NT2/D1 (cell line): Measurements from ENCODE around the gene FCSK.
"Not testable (repeated sequence)": the region's sequence is repeated elsewhere in the genome, so short reads cannot be mapped to it uniquely, and the experiment has no call there.

Source experiments
- DNase-seq: peaks from one replicate; pipeline ENCODE4 v3.0.0-alpha.2; 2011; ENCODE audit warnings: low read depth, low spot score
- H3K27me3 ChIP-seq: 2 replicates; pipeline ENCODE4 v1.6.0; 2011; ENCODE audit warnings: mild to moderate bottlenecking; ENCODE audit not compliant: insufficient read length, insufficient read depth
- H3K36me3 ChIP-seq: 2 replicates; pipeline ENCODE4 v1.6.1; 2011; ENCODE audit warnings: mild to moderate bottlenecking, low read length, mixed read lengths; ENCODE audit not compliant: insufficient read depth, insufficient read length
- H3K4me1 ChIP-seq: 2 replicates; pipeline ENCODE4 v1.5.1; 2011; ENCODE audit not compliant: insufficient read depth, insufficient read length
- H3K4me3 ChIP-seq: 2 replicates; pipeline ENCODE4 v1.5.1; 2011; ENCODE audit warnings: low read depth; ENCODE audit not compliant: insufficient read length
- H3K9ac ChIP-seq: 2 replicates; pipeline ENCODE4 v1.6.0; 2011; ENCODE audit warnings: low read depth; ENCODE audit not compliant: insufficient read length
- H3K9me3 ChIP-seq: 2 replicates; pipeline ENCODE4 v1.5.1; 2011; ENCODE audit warnings: mild to moderate bottlenecking, low read length; ENCODE audit not compliant: insufficient read depth
- SUZ12 ChIP-seq: IDR thresholded peaks from 2 replicates; pipeline ENCODE4 v1.6.1; 2011; ENCODE audit not compliant: insufficient read length, insufficient read depth; ENCODE audit errors: extremely low read depth
- YY1 ChIP-seq: IDR thresholded peaks from 2 replicates; pipeline ENCODE4 v1.6.1; 2011; ENCODE audit not compliant: insufficient read length, insufficient read depth
- ZNF274 ChIP-seq: IDR thresholded peaks from 2 replicates; pipeline ENCODE4 v1.6.1; 2011; ENCODE audit warnings: mild to moderate bottlenecking, low read depth, low read length

FCSK gene

GRCh38 chr16:70438969-70439862 is 15.2 kb upstream of the FCSK start, which contains the start of gene ST3GAL2:
ST3GAL2 (minus strand) TSS chr16:70439100; CDS start chr16:70398530, 40,570 bp downstream.
- Histone ChIP-seq H3K4me3 (peak within 1 kb of the TSS; percentile 90), H3K9ac (peak within 1 kb of the TSS; percentile 99), H3K4me1 (peaks cover 8% of the 10 kb centered on the region), H3K27me3 (no peaks in the 10 kb centered on the region), H3K9me3 (no peaks in the 10 kb centered on the region), H3K36me3 (peaks cover 10% of the 10 kb centered on the region)
- TF ChIP-seq ZNF274 = no peak
- no peak for TF ChIP-seq SUZ12
- no peak for TF ChIP-seq YY1
- DNase-seq = peak; percentile 95

GRCh38 chr16:70440009-70440692 is 14.2 kb upstream of the FCSK start:
- no peaks in the 10 kb centered on the region for H3K4me1 ChIP-seq
- no peaks in the 10 kb centered on the region for H3K9me3 ChIP-seq
- TF ChIP-seq YY1 (no peak), ZNF274 (no peak), SUZ12 (no peak)
- no peaks in the 10 kb centered on the region for H3K27me3 ChIP-seq
- no peak for DNase-seq
- H3K4me3 ChIP-seq = no peak overlapping the region
- peaks cover under 1% of the 10 kb centered on the region for H3K36me3 ChIP-seq
- peak overlapping the region; percentile 94 for H3K9ac ChIP-seq

GRCh38 chr16:70441406-70441990 is 12.9 kb upstream of the FCSK start:
- no peak for DNase-seq
- Histone ChIP-seq H3K27me3 (no peaks in the 10 kb centered on the region), H3K36me3 (no peaks in the 10 kb centered on the region), H3K4me1 (no peaks in the 10 kb centered on the region), H3K9ac (no peak overlapping the region), H3K9me3 (no peaks in the 10 kb centered on the region), H3K4me3 (no peak overlapping the region)
- TF ChIP-seq SUZ12 = no peak
- no peak for TF ChIP-seq YY1
- TF ChIP-seq ZNF274 = no peak

- no peak for DNase-seq
- no peaks in the 10 kb centered on the region for H3K9me3 ChIP-seq
- H3K9ac ChIP-seq = no peak overlapping the region
- H3K27me3 ChIP-seq = no peaks in the 10 kb centered on the region
- TF ChIP-seq SUZ12 (no peak), ZNF274 (no peak), YY1 (no peak)
- no peak overlapping the region for H3K4me3 ChIP-seq
- no peaks in the 10 kb centered on the region for H3K36me3 ChIP-seq
- no peaks in the 10 kb centered on the region for H3K4me1 ChIP-seq
Measured at GRCh38 chr16:70442344-70442743, 12.1 kb upstream of the FCSK start.

GRCh38 chr16:70444249-70445063 is 9.9 kb upstream of the FCSK start:
- no peak for TF ChIP-seq SUZ12
- Histone ChIP-seq H3K27me3 (no peaks in the 10 kb centered on the region), H3K4me3 (no peak overlapping the region), H3K9me3 (no peaks in the 10 kb centered on the region), H3K36me3 (no peaks in the 10 kb centered on the region), H3K4me1 (no peaks in the 10 kb centered on the region), H3K9ac (no peak overlapping the region)
- DNase-seq = no peak

GRCh38 chr16:70448075-70448474 is 6.3 kb upstream of the FCSK start:
- H3K36me3 ChIP-seq = no peaks in the 10 kb centered on the region
- peaks cover 5% of the 10 kb centered on the region; the same call in 1 of the 2 replicates for H3K9me3 ChIP-seq
- H3K4me1 ChIP-seq = no peaks in the 10 kb centered on the region
- DNase-seq = no peak
- no peak overlapping the region for H3K4me3 ChIP-seq
- TF ChIP-seq SUZ12 (no peak), YY1 (no peak), ZNF274 (no peak)
- H3K27me3 ChIP-seq = no peaks in the 10 kb centered on the region
- no peak overlapping the region for H3K9ac ChIP-seq

- H3K36me3 ChIP-seq, H3K27me3 ChIP-seq, H3K4me3 ChIP-seq, H3K9ac ChIP-seq, DNase-seq, H3K9me3 ChIP-seq, H3K4me1 ChIP-seq: not testable (repeated sequence)
Measured at GRCh38 chr16:70450142-70451003, 4.0 kb upstream of the FCSK start.

- H3K9me3 ChIP-seq, H3K27me3 ChIP-seq, H3K9ac ChIP-seq, DNase-seq, H3K4me1 ChIP-seq, H3K4me3 ChIP-seq, H3K36me3 ChIP-seq: not testable (repeated sequence)
Measured at GRCh38 chr16:70451004-70451340, 3.4 kb upstream of the FCSK start.
